Measurements from ENCODE around the gene ADAMTS9.

The ADAMTS9 gene

GRCh38 chr3:64619216-64619615 is 68.6 kb downstream of the ADAMTS9 start:
- no peak for DNase-seq (ENCODE audit: low spot score)

GRCh38 chr3:64617610-64618009 is 70.2 kb downstream of the ADAMTS9 start:
- no peak for DNase-seq (ENCODE audit: low spot score)

- no peak for DNase-seq (ENCODE audit: low spot score)
Measured at GRCh38 chr3:64616953-64617352, 70.8 kb downstream of the ADAMTS9 start.

- DNase-seq (ENCODE audit: low spot score): peak; percentile 96
Measured at GRCh38 chr3:64612916-64613526, 74.8 kb downstream of the ADAMTS9 start.

- DNase-seq (ENCODE audit: low spot score): no peak
Measured at GRCh38 chr3:64612082-64612860, 75.5 kb downstream of the ADAMTS9 start.

- no peak for DNase-seq (ENCODE audit: low spot score)
Measured at GRCh38 chr3:64608741-64609140, 79.1 kb downstream of the ADAMTS9 start.

GRCh38 chr3:64607032-64607551 is 80.7 kb downstream of the ADAMTS9 start:
- no peak for DNase-seq (ENCODE audit: low spot score)

GRCh38 chr3:64604313-64604712 is 83.5 kb downstream of the ADAMTS9 start:
- no peak for DNase-seq (ENCODE audit: low spot score)

- no peak for DNase-seq (ENCODE audit: low spot score)
Measured at GRCh38 chr3:64601824-64602223, 86.0 kb downstream of the ADAMTS9 start.

- DNase-seq (ENCODE audit: low spot score): no peak
Measured at GRCh38 chr3:64600246-64600950, 87.4 kb downstream of the ADAMTS9 start.

- peak; percentile 68 for DNase-seq (ENCODE audit: low spot score)
Measured at GRCh38 chr3:64599651-64600050, 88.1 kb downstream of the ADAMTS9 start.

GRCh38 chr3:64595253-64595694 is 92.5 kb downstream of the ADAMTS9 start:
- DNase-seq (ENCODE audit: low spot score): no peak

GRCh38 chr3:64594134-64594533 is 93.7 kb downstream of the ADAMTS9 start:
- DNase-seq (ENCODE audit: low spot score): no peak

GRCh38 chr3:64593350-64593749 is 94.5 kb downstream of the ADAMTS9 start:
- no peak for DNase-seq (ENCODE audit: low spot score)

- DNase-seq (ENCODE audit: low spot score): no peak
Measured at GRCh38 chr3:64591615-64592014, 96.2 kb downstream of the ADAMTS9 start.

GRCh38 chr3:64588380-64588779 is 99.4 kb downstream of the ADAMTS9 start:
- DNase-seq (ENCODE audit: low spot score): no peak

GRCh38 chr3:64586952-64587351 is 100.8 kb downstream of the ADAMTS9 start:
- DNase-seq (ENCODE audit: low spot score): no peak

- DNase-seq (ENCODE audit: low spot score): no peak
Measured at GRCh38 chr3:64584179-64584578, 103.6 kb downstream of the ADAMTS9 start.

- no peak for DNase-seq (ENCODE audit: low spot score)
Measured at GRCh38 chr3:64578797-64579196, 109.0 kb downstream of the ADAMTS9 start.

GRCh38 chr3:64578062-64578770 is 109.6 kb downstream of the ADAMTS9 start:
- no peak for DNase-seq (ENCODE audit: low spot score)

- DNase-seq (ENCODE audit: low spot score): no peak
Measured at GRCh38 chr3:64576211-64576775, 111.5 kb downstream of the ADAMTS9 start.
